Pancreas (tissue), 10 donors: ENCODE measurements around the gene C4B. TPM values are rescaled to one million over a fixed set of nuclear protein-coding genes. Genes with fewer than 3 reads are reported as not detected.

Experiments
- ATAC-seq, 4 donors: fragments of 200-7000 bp; cut with Tn5 transposase; one replicate each; pipeline versions ENCODE4 v1.8.0 to v1.9.1; 2020; ENCODE audit warnings: mild to moderate bottlenecking in 4 of 4, moderate library complexity in 4 of 4
- DNase-seq, 6 donors: peaks; one replicate each; pipeline ENCODE4 v3.0.0-alpha.2; 2020
- FAIRE-seq: peaks from 2 replicates; lab custom pipeline; 2012; peaks lifted over from hg19 to GRCh38; lab: Jason Lieb, UNC
- H3K27ac ChIP-seq, 4 donors: fragments of 200-600 bp; sonication (generic); 1 replicate in 3 of 4; 2 replicates in 1 of 4; pipeline versions ENCODE4 v1.5.0 to v1.8.0; 2020
- H3K27me3 ChIP-seq, 4 donors: fragments of 200-600 bp; one replicate each; pipeline ENCODE4 v1.8.0; 2021
- H3K36me3 ChIP-seq, 3 donors: fragments of 200-600 bp; sonication (generic) in 1 of 3; one replicate each; pipeline versions ENCODE4 v1.5.0 to v1.8.0; 2020 to 2021
- H3K4me1 ChIP-seq, 3 donors: fragments of 200-600 bp; one replicate each; pipeline ENCODE4 v1.8.0; 2021
- H3K4me3 ChIP-seq, 4 donors: fragments of 200-600 bp; sonication (generic) in 2 of 4; one replicate each; pipeline versions ENCODE4 v1.5.0 to v1.8.0; 2020 to 2021
- H3K9me3 ChIP-seq, 4 donors: fragments of 200-600 bp; one replicate each; pipeline ENCODE4 v1.8.0; 2021
- WGBS, 2 donors: extraction: QIAGEN DNeasy Blood & Tissue Kit; methylation state at CpG; one replicate each; pipeline ENCODE4 v1.1.7; 2013; 5-methylcytosine and 5-hydroxymethylcytosine counted together
- intact Hi-C, 3 donors: fragments of 100-400 bp; cut with DNase I; formaldehyde crosslinking; loops; one replicate each; pipeline versions ENCODE4 v1.11.1 to v1.14.2; 2022
- polyA plus RNA-seq, 2 donors: library from polyadenylated mRNA; stranded (reverse); fragments of 200-250 nt; gene quantifications; one replicate each; pipeline ENCODE4 v1.2.3, GENCODE V29; 2013
- total RNA-seq, 6 donors: library from RNA; stranded (reverse); fragmentation: NEBNext Ultra II Directional in 4 of 6; extraction: Animal tissue kit (Norgen Biotek cat#: 25700) in 4 of 6; gene quantifications; one replicate each; pipeline versions ENCODE4 v1.2.1 to v1.2.4, GENCODE V29; 2021 to 2023
- TF ChIP-seq, protein P1 (sequence below), 4 donors: fragments of 200-600 bp; sonication (generic) in 3 of 4; IDR thresholded peaks; one replicate each; pipeline versions ENCODE4 v1.5.0 to v1.8.0; 2021; ENCODE audit warnings: antibody characterized with exemption in 4 of 4
- donor health status: healthy with polysubstance abuse.
- donor health status: DM: no; HTN: no; CAD: no; lungs with moderate emphysema.
- donor health status: DM: no; HTN: no; CAD: no.
- donor health status: control.
- donor health status: control.
- donor health status: Bipolar disorder and iron deficiency.
- donor health status: DM: yes; HTN: yes; CAD: no.
- donor health status: DM: no; HTN: no; CAD: no.
- donor health status: DM: no; HTN: no; CAD: no.
- donor health status: DM: yes; HTN: yes; CAD: no.

C4B gene
- total and polyA plus RNA-seq, 8 donors: 15.3 to 665 (median 141) TPM

- peaks cover 0 to 7% (median 4%) of the 10 kb centered on the region in 3 donors for H3K4me1 ChIP-seq
- TF ChIP-seq, protein P1, sequence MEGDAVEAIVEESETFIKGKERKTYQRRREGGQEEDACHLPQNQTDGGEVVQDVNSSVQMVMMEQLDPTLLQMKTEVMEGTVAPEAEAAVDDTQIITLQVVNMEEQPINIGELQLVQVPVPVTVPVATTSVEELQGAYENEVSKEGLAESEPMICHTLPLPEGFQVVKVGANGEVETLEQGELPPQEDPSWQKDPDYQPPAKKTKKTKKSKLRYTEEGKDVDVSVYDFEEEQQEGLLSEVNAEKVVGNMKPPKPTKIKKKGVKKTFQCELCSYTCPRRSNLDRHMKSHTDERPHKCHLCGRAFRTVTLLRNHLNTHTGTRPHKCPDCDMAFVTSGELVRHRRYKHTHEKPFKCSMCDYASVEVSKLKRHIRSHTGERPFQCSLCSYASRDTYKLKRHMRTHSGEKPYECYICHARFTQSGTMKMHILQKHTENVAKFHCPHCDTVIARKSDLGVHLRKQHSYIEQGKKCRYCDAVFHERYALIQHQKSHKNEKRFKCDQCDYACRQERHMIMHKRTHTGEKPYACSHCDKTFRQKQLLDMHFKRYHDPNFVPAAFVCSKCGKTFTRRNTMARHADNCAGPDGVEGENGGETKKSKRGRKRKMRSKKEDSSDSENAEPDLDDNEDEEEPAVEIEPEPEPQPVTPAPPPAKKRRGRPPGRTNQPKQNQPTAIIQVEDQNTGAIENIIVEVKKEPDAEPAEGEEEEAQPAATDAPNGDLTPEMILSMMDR (IDR thresholded peaks at IDR 0.05): no peak
- no peak overlapping the region for H3K4me3 ChIP-seq
- intact Hi-C loops: no loop called here
- 83 to 90% methylated on average over 9 to 11 of the region's 11 CpGs for WGBS, 2 donors
- H3K27ac ChIP-seq: no peak overlapping the region
- no peaks in the 10 kb centered on the region for H3K9me3 ChIP-seq
- FAIRE-seq (no peak), DNase-seq (no peak), ATAC-seq (no peak)
- H3K27me3 ChIP-seq: no peaks in the 10 kb centered on the region
- peaks cover 0 to 42% (median 7%) of the 10 kb centered on the region in 3 donors for H3K36me3 ChIP-seq
These were observed 46.3 kb upstream of the C4B start for GRCh38 chr6:31968326-31968725.

- FAIRE-seq (no peak), DNase-seq (peak in 1 of 6 donors; percentile 65), ATAC-seq (no peak)
- peaks cover 0 to 9% (median 5%) of the 10 kb centered on the region in 3 donors for H3K4me1 ChIP-seq
- TF ChIP-seq, protein P1 (IDR thresholded peaks at IDR 0.05): no peak
- H3K9me3 ChIP-seq: no peaks in the 10 kb centered on the region
- H3K36me3 ChIP-seq: peaks cover 0 to 35% (median 7%) of the 10 kb centered on the region in 3 donors
- WGBS, 2 donors: 87 to 88% methylated on average over 23 of the region's 23 CpGs
- no peak overlapping the region for H3K27ac ChIP-seq
- H3K4me3 ChIP-seq: no peak overlapping the region
- no peaks in the 10 kb centered on the region for H3K27me3 ChIP-seq
- intact Hi-C loops: no loop called here
These were observed 45.5 kb upstream of the C4B start for GRCh38 chr6:31968791-31969711.

GRCh38 chr6:31969712-31970603 lies 44.6 kb upstream of the C4B start:
- TF ChIP-seq, protein P1 (IDR thresholded peaks at IDR 0.05): no peak
- Histone ChIP-seq H3K9me3 (no peaks in the 10 kb centered on the region), H3K36me3 (peaks cover 0 to 25% (median 7%) of the 10 kb centered on the region in 3 donors), H3K27ac (peak overlapping the region in 2 of 4 donors; percentile 94 to 97), H3K27me3 (no peaks in the 10 kb centered on the region), H3K4me1 (peaks cover 0 to 9% (median 5%) of the 10 kb centered on the region in 3 donors), H3K4me3 (peak overlapping the region in 2 of 4 donors; percentile 87 to 89)
- intact Hi-C loops: no loop called here
- no peak for DNase-seq
- ATAC-seq: no peak
- FAIRE-seq: no peak
- WGBS, 2 donors: 62 to 73% methylated on average over 17 of the region's 17 CpGs

GRCh38 chr6:31970604-31971271 lies 43.9 kb upstream of the C4B start:
- peaks cover 0 to 19% (median 3%) of the 10 kb centered on the region in 3 donors for H3K36me3 ChIP-seq
- FAIRE-seq (no peak), DNase-seq (peak in 5 of 6 donors; percentile 58 to 86 (median 64)), ATAC-seq (peak; percentile 5 to 26 (median 19))
- H3K27me3 ChIP-seq: no peaks in the 10 kb centered on the region
- WGBS, 2 donors: 29 to 37% methylated on average over 18 of the region's 18 CpGs
- peak overlapping the region in 3 of 4 donors; percentile 66 to 89 (median 87) for H3K4me3 ChIP-seq
- intact Hi-C loops: no loop called here
- H3K9me3 ChIP-seq: no peaks in the 10 kb centered on the region
- TF ChIP-seq, protein P1 (IDR thresholded peaks at IDR 0.05): no peak
- peaks cover 0 to 9% (median 5%) of the 10 kb centered on the region in 3 donors for H3K4me1 ChIP-seq
- H3K27ac ChIP-seq: peak overlapping the region; percentile 86 to 97 (median 96)
